Esophagus muscularis mucosa (tissue), 3 donors: ENCODE measurements around the gene PRTN3.

ENCODE experiments used
- CTCF ChIP-seq, 3 experiments: fragments of 200-600 bp in 2 of 3; fragments of 450-650 bp in 1 of 3; sonication (generic) in 2 of 3; IDR thresholded peaks; one replicate each; pipeline ENCODE4 v1.5.1; 2017 to 2019; ENCODE audit warnings: antibody characterized with exemption in 3 of 3, mild to moderate bottlenecking in 2 of 3, moderate library complexity in 1 of 3
- POLR2A ChIP-seq: fragments of 450-650 bp; IDR thresholded peaks from one replicate; pipeline ENCODE4 v1.6.1; 2017; ENCODE audit warnings: antibody characterized with exemption, moderate library complexity, mild to moderate bottlenecking, low read depth

- TF ChIP-seq CTCF (IDR thresholded peaks at IDR 0.05) (no peak), POLR2A (no peak)
Measured at GRCh38 chr19:869245-870177, 28.7 kb downstream of the PRTN3 start.
